Lower leg skin (tissue), 4 donors: Measurements from ENCODE around the gene NFIB. TPM values are rescaled to one million over a fixed set of nuclear protein-coding genes. Genes with fewer than 3 reads are reported as not detected.

ENCODE experiments used
- DNase-seq, 2 donors: peaks; one replicate each; pipeline ENCODE4 v3.0.0-alpha.2; 2019; ENCODE audit warnings: low spot score in 2 of 2
- H3K4me3 ChIP-seq: fragments of 200-600 bp; sonication (generic); 2 replicates; pipeline ENCODE4 v1.5.1; 2017; ENCODE audit warnings: mild to moderate bottlenecking, low read depth; ENCODE audit not compliant: poor library complexity, severe bottlenecking
- CTCF ChIP-seq, 3 donors: fragments of 450-650 bp; IDR thresholded peaks; one replicate each; pipeline ENCODE4 v1.5.1; 2016; ENCODE audit warnings: antibody characterized with exemption in 3 of 3, mild to moderate bottlenecking in 3 of 3, moderate library complexity in 2 of 3
- POLR2A ChIP-seq, 2 donors: fragments of 450-650 bp; IDR thresholded peaks; one replicate each; pipeline ENCODE4 v1.6.1; 2016 to 2017; ENCODE audit warnings: antibody characterized with exemption in 2 of 2, mild to moderate bottlenecking in 1 of 2, moderate library complexity in 1 of 2
- WGBS, 2 donors: methylation state at CpG; one replicate each; pipeline ENCODE4 v1.1.5; 2018; 5-methylcytosine and 5-hydroxymethylcytosine counted together
- intact Hi-C: fragments of 100-400 bp; cut with DNase I; formaldehyde crosslinking; loops from one replicate; pipeline ENCODE4 v1.15.0; 2023; ENCODE audit warnings: low total_unique reads
- total RNA-seq, 4 donors: library from RNA; depleted of rRNA; stranded (reverse); fragments of >200 nt; gene quantifications; one replicate each; pipeline ENCODE4 v1.1.0, GENCODE V29; 2016

The NFIB gene
- total RNA-seq, 4 donors from 2014 or later = 68.2 to 145 (median 78.6) TPM

DNA sequence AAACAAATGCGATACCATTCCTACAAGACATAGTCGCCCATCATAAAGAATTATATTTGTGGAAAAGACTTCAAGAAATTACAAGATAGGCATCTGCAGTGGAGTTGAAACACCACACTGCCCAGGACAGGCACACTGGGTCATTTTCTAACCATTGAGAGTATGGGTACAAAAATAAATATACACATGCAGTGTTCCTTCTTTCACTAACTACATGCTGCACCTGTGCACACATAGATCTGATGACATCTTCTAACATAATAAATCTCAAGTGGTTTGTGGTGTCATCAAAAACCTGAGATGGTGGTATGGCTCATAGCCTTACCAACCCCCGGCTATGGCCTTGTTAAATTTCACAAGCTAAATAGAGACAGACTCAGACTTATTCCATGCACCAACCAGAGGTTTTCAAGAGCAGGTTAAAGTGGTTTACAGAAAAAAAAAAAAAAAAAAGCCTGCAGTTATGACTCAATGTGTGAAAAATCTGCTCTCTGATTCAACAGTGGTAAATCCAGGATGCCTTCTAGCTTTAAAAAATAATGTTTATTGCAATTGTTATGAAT lies 12.4 kb upstream of the NFIB start:
- no peak for TF ChIP-seq POLR2A (IDR thresholded peaks at IDR 0.05)
- TF ChIP-seq CTCF (IDR thresholded peaks at IDR 0.05) = no peak
- WGBS, 2 donors = 76 to 78% methylated on average over 3 of the region's 3 CpGs
- H3K4me3 ChIP-seq = no peak overlapping the region
- intact Hi-C loops = no loop called here
- no peak for DNase-seq

DNA sequence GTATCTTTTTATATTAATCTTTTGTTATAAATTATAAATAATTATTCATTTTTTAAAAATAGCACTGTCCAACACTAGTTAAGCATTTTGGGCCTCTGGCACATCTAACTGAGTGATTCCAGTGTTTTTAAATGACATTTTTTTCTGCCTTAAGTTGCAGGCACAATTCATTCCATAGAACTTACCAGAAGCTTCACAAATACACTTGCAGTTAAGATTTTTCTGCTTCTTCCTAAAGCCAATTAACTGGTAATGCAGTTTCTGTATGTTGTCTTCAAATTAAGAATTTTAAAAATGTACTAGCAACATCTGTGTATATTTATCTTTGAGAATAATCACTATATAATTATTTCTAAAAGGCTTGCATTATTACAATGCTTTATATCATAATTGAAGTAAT lies 11.2 kb upstream of the NFIB start:
- intact Hi-C loops = no loop called here
- DNase-seq = no peak
- TF ChIP-seq POLR2A (IDR thresholded peaks at IDR 0.05) = no peak
- TF ChIP-seq CTCF (IDR thresholded peaks at IDR 0.05) = no peak
- no peak overlapping the region for H3K4me3 ChIP-seq

GRCh38 chr9:14323985-14324650 lies 10.2 kb upstream of the NFIB start:
- no peak overlapping the region for H3K4me3 ChIP-seq
- WGBS, 2 donors = 67 to 77% methylated on average over 2 of the region's 2 CpGs
- intact Hi-C loops = no loop called here
- no peak for DNase-seq
- TF ChIP-seq POLR2A (IDR thresholded peaks at IDR 0.05) (no peak), CTCF (IDR thresholded peaks at IDR 0.05) (no peak)

GRCh38 chr9:14323083-14323971 lies 9.4 kb upstream of the NFIB start:
- no peak for DNase-seq
- TF ChIP-seq POLR2A (IDR thresholded peaks at IDR 0.05) = no peak
- no peak for TF ChIP-seq CTCF (IDR thresholded peaks at IDR 0.05)
- intact Hi-C loops = no loop called here
- peak overlapping the region; percentile 74 for H3K4me3 ChIP-seq
- 12 to 19% methylated on average over 17 of the region's 17 CpGs for whole genome bisulfite sequencing, 2 donors

DNA sequence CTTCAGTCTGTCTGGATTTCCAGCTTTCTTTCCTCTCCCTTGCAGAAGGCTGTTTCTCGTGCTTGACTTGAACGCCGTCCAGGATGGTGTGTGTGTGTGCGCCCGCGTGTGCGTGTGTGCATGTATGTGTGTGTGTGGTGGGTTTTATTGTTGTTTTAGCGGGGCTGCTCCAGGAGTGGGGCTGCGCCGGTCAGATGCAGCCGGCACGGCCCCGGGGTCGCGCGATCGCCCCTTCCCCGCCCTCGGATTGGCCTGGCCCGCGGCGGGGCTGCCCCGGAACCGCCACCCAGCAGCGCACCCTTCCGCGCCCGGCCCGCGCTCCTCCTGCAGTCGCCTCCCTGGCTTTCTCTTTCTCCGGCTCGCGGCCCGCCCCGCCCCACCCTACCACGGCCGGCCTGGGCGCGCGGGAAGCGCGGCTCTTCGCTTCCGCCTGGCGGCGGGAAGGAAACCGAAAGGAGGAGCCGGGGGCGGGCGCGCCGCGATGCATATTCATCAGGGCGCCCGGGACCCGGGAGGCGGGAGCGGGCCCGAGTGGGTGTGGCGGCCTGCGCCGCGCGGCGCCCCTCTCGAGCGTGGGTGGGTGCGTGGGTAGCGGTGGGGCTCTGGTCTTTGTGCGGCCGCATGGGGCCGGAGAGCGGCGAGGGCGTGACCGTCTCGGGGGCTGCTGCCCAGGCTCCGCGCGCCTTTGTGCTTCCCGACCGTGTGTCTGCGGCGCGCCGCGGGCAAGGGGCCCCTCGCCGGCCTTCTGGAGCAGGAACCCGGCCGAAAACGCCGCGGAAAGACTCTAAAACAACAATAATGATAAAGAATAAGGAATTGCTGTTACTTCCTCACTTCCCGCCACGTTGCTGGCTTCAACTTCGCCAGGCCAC lies 8.5 kb upstream of the NFIB start:
- intact Hi-C loops = no loop called here
- WGBS, 2 donors = 1% methylated on average over 75 to 93 of the region's 98 CpGs
- peak; percentile 88 to 98 for DNase-seq
- no peak for TF ChIP-seq POLR2A (IDR thresholded peaks at IDR 0.05)
- TF ChIP-seq CTCF (IDR thresholded peaks at IDR 0.05) = no peak
- H3K4me3 ChIP-seq = peak overlapping the region; percentile 74
